Immature natural killer cell (primary cell): ENCODE results near the gene EIF3I. TPM values are rescaled to one million over a fixed set of nuclear protein-coding genes. Genes with fewer than 3 reads are reported as not detected.

Experiments
- DNase-seq, 3 donors: peaks; one replicate each; pipeline ENCODE4 v3.0.0; 2022; ENCODE audit warnings: mixed read lengths in 1 of 3
- H3K27ac Mint-ChIP-seq, 6 donors: one replicate each; pipeline ENCODE4 v1.8.0; 2020; ENCODE audit warnings: mixed read lengths in 6 of 6, mild to moderate bottlenecking in 5 of 6, inconsistent platforms in 4 of 6, moderate library complexity in 3 of 6
- H3K27me3 Mint-ChIP-seq, 3 donors: one replicate each; pipeline ENCODE4 v1.8.0; 2020 to 2021; ENCODE audit warnings: low read depth in 3 of 3, mild to moderate bottlenecking in 3 of 3, mixed read lengths in 3 of 3, moderate library complexity in 3 of 3, inconsistent platforms in 1 of 3
- H3K36me3 Mint-ChIP-seq, 3 donors: one replicate each; pipeline ENCODE4 v1.8.0; 2020; ENCODE audit warnings: mixed read lengths in 3 of 3, inconsistent platforms in 2 of 3, mild to moderate bottlenecking in 2 of 3
- H3K4me1 Mint-ChIP-seq, 2 donors: one replicate each; pipeline ENCODE4 v1.8.0; 2020; ENCODE audit warnings: inconsistent platforms in 2 of 2, mild to moderate bottlenecking in 2 of 2, mixed read lengths in 2 of 2, moderate library complexity in 1 of 2
- H3K4me3 Mint-ChIP-seq, 5 donors: one replicate each; pipeline ENCODE4 v1.8.0; 2020; ENCODE audit warnings: mild to moderate bottlenecking in 5 of 5, mixed read lengths in 5 of 5, inconsistent platforms in 3 of 5, moderate library complexity in 3 of 5
- H3K9me3 Mint-ChIP-seq, 6 donors: one replicate each; pipeline ENCODE4 v1.8.0; 2020; ENCODE audit warnings: mild to moderate bottlenecking in 6 of 6, mixed read lengths in 6 of 6, inconsistent platforms in 4 of 6, moderate library complexity in 3 of 6
- polyA plus RNA-seq, 3 donors: library from polyadenylated mRNA; unstranded; fragments of 300-500 nt; fragmentation: Illumina TruSeq; gene quantifications; one replicate each; pipeline ENCODE4 v1.2.3, GENCODE V29; 2021

Gene EIF3I
- polyA plus RNA-seq, 3 donors from 2014 or later: 189 to 313 (median 197) TPM

- H3K27ac Mint-ChIP-seq: peak overlapping the region; percentile 85 to 99 (median 98)
- H3K4me1 Mint-ChIP-seq: peaks cover 64 to 68% of the 10 kb centered on the region in 2 donors
- peaks cover 0 to 10% (median 5%) of the 10 kb centered on the region in 3 donors for H3K27me3 Mint-ChIP-seq
- peak overlapping the region; percentile 95 to 98 (median 96) for H3K4me3 Mint-ChIP-seq
- H3K9me3 Mint-ChIP-seq: no peaks in the 10 kb centered on the region
- peak; percentile 76 to 79 (median 77) for DNase-seq
- peaks cover 0 to 14% (median 0%) of the 10 kb centered on the region in 3 donors for H3K36me3 Mint-ChIP-seq
Observed at GRCh38 chr1:32201011-32201855, 21.0 kb upstream of the EIF3I start.

GRCh38 chr1:32204943-32205361, 17.3 kb upstream of the EIF3I start:
- Mint-ChIP-seq H3K27ac (peak overlapping the region; percentile 71 to 87 (median 81)), H3K4me1 (peaks cover 49 to 52% of the 10 kb centered on the region in 2 donors)

GRCh38 chr1:32205401-32206370, 16.5 kb upstream of the EIF3I start, which contains the start of gene IQCC:
IQCC (plus strand) TSS chr1:32205671; CDS start chr1:32205682, 11 bp downstream.
- Mint-ChIP-seq H3K4me3 (peak within 1 kb of the TSS; percentile 84 to 88 (median 85)), H3K9me3 (no peaks in the 10 kb centered on the region), H3K27me3 (peaks cover 0 to 12% (median 5%) of the 10 kb centered on the region in 3 donors), H3K4me1 (peaks cover 43 to 45% of the 10 kb centered on the region in 2 donors), H3K27ac (peak within 1 kb of the TSS; percentile 80 to 91 (median 85)), H3K36me3 (no peaks in the 10 kb centered on the region)
- peak; percentile 83 to 85 (median 85) for DNase-seq

More at GRCh38 chr1:32204943-32205361, 17.3 kb upstream of the EIF3I start:
- H3K4me3 Mint-ChIP-seq: peak overlapping the region; percentile 84 to 88 (median 85)
- H3K36me3 Mint-ChIP-seq: no peaks in the 10 kb centered on the region
- H3K9me3 Mint-ChIP-seq: no peaks in the 10 kb centered on the region
- no peak for DNase-seq
- peaks cover 0 to 12% (median 5%) of the 10 kb centered on the region in 3 donors for H3K27me3 Mint-ChIP-seq

- Mint-ChIP-seq H3K27me3 (peaks cover 0 to 8% (median 1%) of the 10 kb centered on the region in 3 donors), H3K27ac (peak overlapping the region in 1 of 6 donors; percentile 59)
- DNase-seq: no peak
Observed at GRCh38 chr1:32208469-32208868, 13.7 kb upstream of the EIF3I start.

GRCh38 chr1:32208891-32209328, 13.3 kb upstream of the EIF3I start, which contains the start of gene DCDC2B:
DCDC2B (plus strand) TSS chr1:32209089; CDS start chr1:32209094, 5 bp downstream.
- peaks cover 21 to 22% of the 10 kb centered on the region in 2 donors for H3K4me1 Mint-ChIP-seq
- no peak within 1 kb of the TSS for H3K4me3 Mint-ChIP-seq
- H3K27me3 Mint-ChIP-seq: peaks cover 0 to 8% (median 1%) of the 10 kb centered on the region in 3 donors
- H3K27ac Mint-ChIP-seq: peak within 1 kb of the TSS in 2 of 6 donors; percentile 24 to 59
- no peaks in the 10 kb centered on the region for H3K36me3 Mint-ChIP-seq
- no peaks in the 10 kb centered on the region for H3K9me3 Mint-ChIP-seq
- DNase-seq: no peak

More at GRCh38 chr1:32208469-32208868, 13.7 kb upstream of the EIF3I start:
- Mint-ChIP-seq H3K9me3 (no peaks in the 10 kb centered on the region), H3K4me1 (peaks cover 25% of the 10 kb centered on the region in 2 donors), H3K36me3 (no peaks in the 10 kb centered on the region), H3K4me3 (no peak overlapping the region)

GRCh38 chr1:32215629-32216480, 6.4 kb upstream of the EIF3I start:
- H3K36me3 Mint-ChIP-seq: peaks cover 0 to 9% (median 4%) of the 10 kb centered on the region in 3 donors
- H3K4me1 Mint-ChIP-seq: peaks cover 5 to 6% of the 10 kb centered on the region in 2 donors
- peak; percentile 36 to 47 (median 43) for DNase-seq
- peaks cover 0 to 1% (median 0%) of the 10 kb centered on the region in 3 donors for H3K27me3 Mint-ChIP-seq
- no peaks in the 10 kb centered on the region for H3K9me3 Mint-ChIP-seq
- H3K27ac Mint-ChIP-seq: peak overlapping the region in 3 of 6 donors; percentile 34 to 76 (median 65)
- no peak overlapping the region for H3K4me3 Mint-ChIP-seq

- no peak overlapping the region for H3K27ac Mint-ChIP-seq
- peaks cover 8 to 12% of the 10 kb centered on the region in 2 donors for H3K4me1 Mint-ChIP-seq
- peaks cover 0 to 1% (median 0%) of the 10 kb centered on the region in 3 donors for H3K27me3 Mint-ChIP-seq
- H3K36me3 Mint-ChIP-seq: peaks cover 0 to 9% (median 4%) of the 10 kb centered on the region in 3 donors
- no peak for DNase-seq
- H3K9me3 Mint-ChIP-seq: no peaks in the 10 kb centered on the region
- no peak overlapping the region for H3K4me3 Mint-ChIP-seq
Observed at GRCh38 chr1:32216566-32216965, 5.6 kb upstream of the EIF3I start.

GRCh38 chr1:32219022-32219421, 3.2 kb upstream of the EIF3I start:
- peaks cover 28 to 36% of the 10 kb centered on the region in 2 donors for H3K4me1 Mint-ChIP-seq
- DNase-seq: no peak
- no peak overlapping the region for H3K4me3 Mint-ChIP-seq
- H3K36me3 Mint-ChIP-seq: peaks cover 0 to 12% (median 4%) of the 10 kb centered on the region in 3 donors
- peaks cover 0 to 8% (median 4%) of the 10 kb centered on the region in 3 donors for H3K27me3 Mint-ChIP-seq
- no peak overlapping the region for H3K27ac Mint-ChIP-seq
- no peaks in the 10 kb centered on the region for H3K9me3 Mint-ChIP-seq

GRCh38 chr1:32220746-32221580, 1.2 kb upstream of the EIF3I start:
- Mint-ChIP-seq H3K27me3 (peaks cover 0 to 8% (median 4%) of the 10 kb centered on the region in 3 donors), H3K36me3 (peaks cover 4 to 18% (median 9%) of the 10 kb centered on the region in 3 donors), H3K27ac (peak overlapping the region; percentile 96 to 99 (median 98)), H3K4me3 (peak overlapping the region; percentile 97 to 99 (median 97)), H3K9me3 (no peaks in the 10 kb centered on the region), H3K4me1 (peaks cover 33 to 43% of the 10 kb centered on the region in 2 donors)
- no peak for DNase-seq

GRCh38 chr1:32221581-32221979, 627 bp upstream of the EIF3I start:
- peaks cover 33 to 43% of the 10 kb centered on the region in 2 donors for H3K4me1 Mint-ChIP-seq
- H3K27ac Mint-ChIP-seq: peak overlapping the region; percentile 96 to 99 (median 98)
- peaks cover 0 to 6% (median 4%) of the 10 kb centered on the region in 3 donors for H3K27me3 Mint-ChIP-seq
- peak overlapping the region; percentile 97 to 99 (median 97) for H3K4me3 Mint-ChIP-seq
- no peaks in the 10 kb centered on the region for H3K9me3 Mint-ChIP-seq
- DNase-seq: no peak
- peaks cover 8 to 22% (median 9%) of the 10 kb centered on the region in 3 donors for H3K36me3 Mint-ChIP-seq

- no peak for DNase-seq
Observed at GRCh38 chr1:32223683-32224082, 1.5 kb downstream of the EIF3I start.

More at GRCh38 chr1:32223683-32224082, 1.5 kb downstream of the EIF3I start:
- H3K27ac Mint-ChIP-seq: peak overlapping the region; percentile 96 to 99 (median 98)
- peak overlapping the region; percentile 48 to 97 (median 97) for H3K4me3 Mint-ChIP-seq
- no peaks in the 10 kb centered on the region for H3K9me3 Mint-ChIP-seq
- peaks cover 33 to 48% of the 10 kb centered on the region in 2 donors for H3K4me1 Mint-ChIP-seq
- H3K36me3 Mint-ChIP-seq: peaks cover 21 to 34% (median 21%) of the 10 kb centered on the region in 3 donors
- H3K27me3 Mint-ChIP-seq: peaks cover 0 to 6% (median 6%) of the 10 kb centered on the region in 3 donors
